H9 (cell line): Measurements from ENCODE around the gene OR10H4. TPM values are rescaled to one million over a fixed set of nuclear protein-coding genes. Genes with fewer than 3 reads are reported as not detected.
"Not testable (repeated sequence)": the region's sequence is repeated elsewhere in the genome, so short reads cannot be mapped to it uniquely, and the experiment has no call there.

Experiments
- DNase-seq: peaks from one replicate; pipeline ENCODE4 v3.0.0-alpha.2; 2017
- H2AFZ ChIP-seq: one replicate; pipeline ENCODE4 v1.6.1; 2013; ENCODE audit warnings: mild to moderate bottlenecking, low read length, control low read depth, moderate library complexity
- H2AK5ac ChIP-seq: 2 replicates; pipeline ENCODE4 v1.6.1; 2013; ENCODE audit warnings: low read length, control low read depth, mixed read lengths; ENCODE audit not compliant: insufficient read length
- H2BK120ac ChIP-seq: one replicate; pipeline ENCODE4 v1.6.1; 2013; ENCODE audit warnings: low read depth, mild to moderate bottlenecking, low read length, control low read depth, inconsistent platforms; ENCODE audit not compliant: poor library complexity, severe bottlenecking
- H2BK12ac ChIP-seq: 2 replicates; pipeline ENCODE4 v1.6.1; 2013; ENCODE audit warnings: low read length, control low read depth, mixed read lengths, low read depth; ENCODE audit not compliant: insufficient read length
- H2BK15ac ChIP-seq: 2 replicates; pipeline ENCODE4 v1.6.1; 2013; ENCODE audit warnings: low read depth, low read length, control low read depth
- H2BK20ac ChIP-seq: one replicate; pipeline ENCODE4 v1.6.1; 2013; ENCODE audit warnings: low read depth, mild to moderate bottlenecking, low read length, control low read depth, inconsistent platforms; ENCODE audit not compliant: poor library complexity, severe bottlenecking
- H2BK5ac ChIP-seq: 2 replicates; pipeline ENCODE4 v1.6.1; 2013; ENCODE audit warnings: low read length, control low read depth, mixed read lengths; ENCODE audit not compliant: insufficient read length
- H3K14ac ChIP-seq: 2 replicates; pipeline ENCODE4 v1.6.1; 2013; ENCODE audit warnings: low read length, control low read depth; ENCODE audit not compliant: insufficient read depth
- H3K18ac ChIP-seq: 2 replicates; pipeline ENCODE4 v1.6.1; 2013; ENCODE audit warnings: low read depth, mild to moderate bottlenecking, mixed read lengths, low read length, control low read depth; ENCODE audit not compliant: insufficient read length
- H3K23ac ChIP-seq: 2 replicates; pipeline ENCODE4 v1.6.1; 2013; ENCODE audit warnings: low read length, control low read depth, mixed read lengths, low read depth; ENCODE audit not compliant: insufficient read length
- H3K23me2 ChIP-seq: 2 replicates; pipeline ENCODE4 v1.6.1; 2013; ENCODE audit warnings: low read depth, mild to moderate bottlenecking, mixed read lengths, low read length, control low read depth; ENCODE audit not compliant: insufficient read length, poor library complexity, severe bottlenecking
- H3K27ac ChIP-seq: 2 replicates; pipeline ENCODE4 v1.5.1; 2013; ENCODE audit warnings: low read length, control low read depth, mixed read lengths, low read depth; ENCODE audit not compliant: insufficient read length
- H3K27me3 ChIP-seq: 2 replicates; pipeline ENCODE4 v1.6.1; 2013; ENCODE audit warnings: low read length, control low read depth, inconsistent platforms; ENCODE audit not compliant: insufficient read depth
- H3K4ac ChIP-seq: 2 replicates; pipeline ENCODE4 v1.6.1; 2013; ENCODE audit warnings: low read depth, mild to moderate bottlenecking, control low read depth, inconsistent platforms, low read length, moderate library complexity
- H3K4me1 ChIP-seq: 2 replicates; pipeline ENCODE4 v1.6.1; 2013; ENCODE audit warnings: low read length, control low read depth, inconsistent platforms; ENCODE audit not compliant: insufficient read depth
- H3K4me2 ChIP-seq: 2 replicates; pipeline ENCODE4 v1.6.1; 2013; ENCODE audit warnings: low read length, control low read depth, mixed read lengths; ENCODE audit not compliant: insufficient read length, insufficient read depth
- H3K56ac ChIP-seq: 2 replicates; pipeline ENCODE4 v1.6.1; 2013; ENCODE audit warnings: low read depth, mild to moderate bottlenecking, mixed read lengths, low read length, control low read depth; ENCODE audit not compliant: insufficient read length
- H3K79me1 ChIP-seq: 2 replicates; pipeline ENCODE4 v1.6.1; 2013; ENCODE audit warnings: low read depth, mild to moderate bottlenecking, moderate library complexity, low read length, control low read depth, inconsistent platforms; ENCODE audit not compliant: insufficient read depth, poor library complexity, severe bottlenecking
- H3K79me2 ChIP-seq: 2 replicates; pipeline ENCODE4 v1.6.1; 2013; ENCODE audit warnings: low read length, control low read depth, inconsistent platforms; ENCODE audit not compliant: insufficient read depth
- H3K9ac ChIP-seq: 2 replicates; pipeline ENCODE4 v1.6.1; 2013; ENCODE audit warnings: low read length, control low read depth, mixed read lengths; ENCODE audit not compliant: insufficient read length; ENCODE audit errors: extremely low read depth
- H3K9me3 ChIP-seq: one replicate; pipeline ENCODE4 v1.6.1; 2013; ENCODE audit warnings: low read depth, low read length, inconsistent platforms; ENCODE audit not compliant: control insufficient read depth
- H3T11ph ChIP-seq: one replicate; pipeline ENCODE4 v1.6.1; 2013; ENCODE audit warnings: mild to moderate bottlenecking, low read length, control low read depth, inconsistent platforms
- H4K20me1 ChIP-seq: one replicate; pipeline ENCODE4 v1.6.1; 2013; ENCODE audit not compliant: control insufficient read depth, insufficient read length, insufficient read depth
- H4K5ac ChIP-seq: 2 replicates; pipeline ENCODE4 v1.6.1; 2013; ENCODE audit warnings: low read depth, mild to moderate bottlenecking, mixed read lengths, low read length, control low read depth; ENCODE audit not compliant: insufficient read length
- H4K8ac ChIP-seq: replicated peaks from 2 replicates; pipeline ENCODE4 v1.6.1; 2013; ENCODE audit warnings: low read length, control low read depth, mixed read lengths, low read depth; ENCODE audit not compliant: insufficient read length
- H4K91ac ChIP-seq: 2 replicates; pipeline ENCODE4 v1.6.1; 2013; ENCODE audit warnings: low read depth, mild to moderate bottlenecking, moderate library complexity, mixed read lengths, low read length, control low read depth; ENCODE audit not compliant: insufficient read length
- H3K27ac Mint-ChIP-seq, 3 experiments: 2 replicates in 2 of 3; 3 replicates in 1 of 3; pipeline ENCODE4 v1.8.0; 2020 to 2021; ENCODE audit warnings: mixed read lengths in 3 of 3, mild to moderate bottlenecking in 1 of 3, moderate library complexity in 1 of 3
- H3K27me3 Mint-ChIP-seq: 2 replicates; pipeline ENCODE4 v1.8.0; 2021; ENCODE audit warnings: low read depth, mild to moderate bottlenecking, moderate library complexity, mixed read lengths
- H3K36me3 Mint-ChIP-seq, 3 experiments: 2 replicates in 2 of 3; 3 replicates in 1 of 3; pipeline ENCODE4 v1.8.0; 2020 to 2021; ENCODE audit warnings: low read depth in 3 of 3, mixed read lengths in 3 of 3; ENCODE audit not compliant: insufficient read depth in 1 of 3
- H3K4me1 Mint-ChIP-seq, 2 experiments: 2 replicates each; pipeline ENCODE4 v1.8.0; 2020; ENCODE audit warnings: mixed read lengths in 2 of 2
- H3K4me3 Mint-ChIP-seq, 2 experiments: 2 replicates in 1 of 2; 3 replicates in 1 of 2; pipeline ENCODE4 v1.8.0; 2020 to 2021; ENCODE audit warnings: mild to moderate bottlenecking in 2 of 2, mixed read lengths in 2 of 2, moderate library complexity in 1 of 2
- H3K9me3 Mint-ChIP-seq, 2 experiments: 2 replicates in 1 of 2; 3 replicates in 1 of 2; pipeline ENCODE4 v1.8.0; 2020; ENCODE audit warnings: mild to moderate bottlenecking in 2 of 2, mixed read lengths in 2 of 2, moderate library complexity in 1 of 2
- WGBS: extraction: QIAGEN DNeasy Blood & Tissue Kit; methylation state at CpG from one replicate; pipeline ENCODE4 v1.1.7; 2013; ENCODE audit warnings: missing lambda C conversion rate, low lambda C conversion rate, mixed read lengths; ENCODE audit not compliant: insufficient read length; ENCODE audit errors: extremely low coverage; 5-methylcytosine and 5-hydroxymethylcytosine counted together
- total RNA-seq: library from RNA; stranded (reverse); gene quantifications from 2 replicates; pipeline ENCODE4 v1.2.1, GENCODE V29; 2021

Gene OR10H4
- total RNA-seq, 1 experiment from 2014 or later, result not detected

- not testable (repeated sequence) for H3K18ac ChIP-seq, H2BK5ac ChIP-seq, H3K27me3 ChIP-seq, H2AK5ac ChIP-seq, H4K91ac ChIP-seq, H4K5ac ChIP-seq, H4K20me1 ChIP-seq, H3K23ac ChIP-seq, H3K79me1 ChIP-seq, H3K27ac Mint-ChIP-seq, H2AFZ ChIP-seq, H3K4me1 ChIP-seq, H2BK15ac ChIP-seq, H3K27me3 Mint-ChIP-seq, H3K14ac ChIP-seq, H2BK12ac ChIP-seq, H3T11ph ChIP-seq, H3K4ac ChIP-seq, H3K79me2 ChIP-seq, H3K9ac ChIP-seq, H3K4me3 Mint-ChIP-seq, H3K4me1 Mint-ChIP-seq, H2BK20ac ChIP-seq, H3K23me2 ChIP-seq, H2BK120ac ChIP-seq, DNase-seq, H3K56ac ChIP-seq, H3K27ac ChIP-seq, H4K8ac ChIP-seq, H3K4me2 ChIP-seq
- Mint-ChIP-seq H3K9me3 (peaks cover 87 to 88% of the 10 kb centered on the region in 2 experiments), H3K36me3 (peaks cover 5 to 33% (median 10%) of the 10 kb centered on the region in 3 experiments; a peak in 5 of 7 replicates)
- WGBS, result no CpG with 5 or more reads among the region's 15 CpGs
- H3K9me3 ChIP-seq, result peaks cover 70% of the 10 kb centered on the region
Measured at GRCh38 chr19:15900032-15900431, 48.8 kb upstream of the OR10H4 start.
